Breast epithelium (tissue), 3 donors: ENCODE data around the gene MXRA8.

Source experiments
- POLR2A ChIP-seq: fragments of 450-650 bp; IDR thresholded peaks from one replicate; pipeline ENCODE4 v1.6.1; 2016; ENCODE audit warnings: antibody characterized with exemption, mild to moderate bottlenecking, moderate library complexity
- TF ChIP-seq, protein P1 (sequence below), 3 donors: fragments of 450-650 bp; IDR thresholded peaks; one replicate each; pipeline ENCODE4 v1.5.1; 2016 to 2017; ENCODE audit warnings: antibody characterized with exemption in 3 of 3, mild to moderate bottlenecking in 3 of 3, moderate library complexity in 3 of 3

GRCh38 chr1:1315435-1315954 lies 42.9 kb downstream of the MXRA8 start:
- TF ChIP-seq, protein P1, sequence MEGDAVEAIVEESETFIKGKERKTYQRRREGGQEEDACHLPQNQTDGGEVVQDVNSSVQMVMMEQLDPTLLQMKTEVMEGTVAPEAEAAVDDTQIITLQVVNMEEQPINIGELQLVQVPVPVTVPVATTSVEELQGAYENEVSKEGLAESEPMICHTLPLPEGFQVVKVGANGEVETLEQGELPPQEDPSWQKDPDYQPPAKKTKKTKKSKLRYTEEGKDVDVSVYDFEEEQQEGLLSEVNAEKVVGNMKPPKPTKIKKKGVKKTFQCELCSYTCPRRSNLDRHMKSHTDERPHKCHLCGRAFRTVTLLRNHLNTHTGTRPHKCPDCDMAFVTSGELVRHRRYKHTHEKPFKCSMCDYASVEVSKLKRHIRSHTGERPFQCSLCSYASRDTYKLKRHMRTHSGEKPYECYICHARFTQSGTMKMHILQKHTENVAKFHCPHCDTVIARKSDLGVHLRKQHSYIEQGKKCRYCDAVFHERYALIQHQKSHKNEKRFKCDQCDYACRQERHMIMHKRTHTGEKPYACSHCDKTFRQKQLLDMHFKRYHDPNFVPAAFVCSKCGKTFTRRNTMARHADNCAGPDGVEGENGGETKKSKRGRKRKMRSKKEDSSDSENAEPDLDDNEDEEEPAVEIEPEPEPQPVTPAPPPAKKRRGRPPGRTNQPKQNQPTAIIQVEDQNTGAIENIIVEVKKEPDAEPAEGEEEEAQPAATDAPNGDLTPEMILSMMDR (IDR thresholded peaks at IDR 0.05): no peak
- no peak for TF ChIP-seq POLR2A
